Kidney epithelial cell (primary cell): ENCODE measurements around the gene OR5B12. TPM values are rescaled to one million over a fixed set of nuclear protein-coding genes. Genes with fewer than 3 reads are reported as not detected.

ENCODE experiments used
- DNase-seq: peaks from one replicate; pipeline ENCODE4 v3.0.0-alpha.2; 2010; ENCODE audit warnings: low read depth
- H3K27me3 ChIP-seq: 2 replicates; pipeline ENCODE4 v1.6.0; 2011; ENCODE audit warnings: low read length; ENCODE audit not compliant: control insufficient read depth, insufficient read depth
- H3K36me3 ChIP-seq: 2 replicates; pipeline ENCODE4 v1.5.1; 2011; ENCODE audit warnings: low read length; ENCODE audit not compliant: control insufficient read depth, insufficient read depth
- H3K4me3 ChIP-seq: 2 replicates; pipeline ENCODE4 v1.5.1; 2011; ENCODE audit warnings: low read depth, mild to moderate bottlenecking, control low read depth, low read length
- total RNA-seq: library from RNA; depleted of rRNA; stranded (reverse); fragments of >200 nt; gene quantifications from 2 replicates; pipeline ENCODE4 v1.2.3, GENCODE V29; 2015
- TF ChIP-seq, protein P1 (sequence below): IDR thresholded peaks from 2 replicates; pipeline ENCODE4 v1.5.1; 2011; ENCODE audit warnings: mild to moderate bottlenecking, moderate library complexity, low read length, control low read depth, inconsistent platforms; ENCODE audit not compliant: insufficient read depth, poor library complexity, severe bottlenecking

The OR5B12 gene
- total RNA-seq, 1 donor from 2014 or later: not detected

DNA sequence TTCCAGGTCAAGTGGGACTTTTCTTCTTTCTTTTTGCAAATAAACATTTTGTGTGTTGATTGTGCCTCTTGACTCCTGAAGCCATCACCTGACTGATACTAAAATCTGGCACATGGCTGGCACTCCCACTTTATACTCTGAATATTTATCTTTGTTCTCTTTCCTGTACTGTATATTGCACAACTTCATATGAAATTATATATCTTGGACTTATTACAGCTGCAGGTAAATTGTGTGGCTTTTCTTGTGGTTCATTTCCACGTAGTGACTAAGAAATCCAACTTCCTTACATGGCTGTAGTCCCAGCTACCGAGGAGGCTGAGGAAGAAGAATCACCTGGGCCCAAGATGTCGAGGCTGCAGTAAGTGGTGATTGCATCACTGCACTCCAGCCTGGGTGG is 23.7 kb upstream of the OR5B12 start:
- DNase-seq: no peak
- no peaks in the 10 kb centered on the region for H3K36me3 ChIP-seq
- no peak overlapping the region for H3K4me3 ChIP-seq
- H3K27me3 ChIP-seq: no peaks in the 10 kb centered on the region
- TF ChIP-seq, protein P1, sequence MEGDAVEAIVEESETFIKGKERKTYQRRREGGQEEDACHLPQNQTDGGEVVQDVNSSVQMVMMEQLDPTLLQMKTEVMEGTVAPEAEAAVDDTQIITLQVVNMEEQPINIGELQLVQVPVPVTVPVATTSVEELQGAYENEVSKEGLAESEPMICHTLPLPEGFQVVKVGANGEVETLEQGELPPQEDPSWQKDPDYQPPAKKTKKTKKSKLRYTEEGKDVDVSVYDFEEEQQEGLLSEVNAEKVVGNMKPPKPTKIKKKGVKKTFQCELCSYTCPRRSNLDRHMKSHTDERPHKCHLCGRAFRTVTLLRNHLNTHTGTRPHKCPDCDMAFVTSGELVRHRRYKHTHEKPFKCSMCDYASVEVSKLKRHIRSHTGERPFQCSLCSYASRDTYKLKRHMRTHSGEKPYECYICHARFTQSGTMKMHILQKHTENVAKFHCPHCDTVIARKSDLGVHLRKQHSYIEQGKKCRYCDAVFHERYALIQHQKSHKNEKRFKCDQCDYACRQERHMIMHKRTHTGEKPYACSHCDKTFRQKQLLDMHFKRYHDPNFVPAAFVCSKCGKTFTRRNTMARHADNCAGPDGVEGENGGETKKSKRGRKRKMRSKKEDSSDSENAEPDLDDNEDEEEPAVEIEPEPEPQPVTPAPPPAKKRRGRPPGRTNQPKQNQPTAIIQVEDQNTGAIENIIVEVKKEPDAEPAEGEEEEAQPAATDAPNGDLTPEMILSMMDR: no peak

DNA sequence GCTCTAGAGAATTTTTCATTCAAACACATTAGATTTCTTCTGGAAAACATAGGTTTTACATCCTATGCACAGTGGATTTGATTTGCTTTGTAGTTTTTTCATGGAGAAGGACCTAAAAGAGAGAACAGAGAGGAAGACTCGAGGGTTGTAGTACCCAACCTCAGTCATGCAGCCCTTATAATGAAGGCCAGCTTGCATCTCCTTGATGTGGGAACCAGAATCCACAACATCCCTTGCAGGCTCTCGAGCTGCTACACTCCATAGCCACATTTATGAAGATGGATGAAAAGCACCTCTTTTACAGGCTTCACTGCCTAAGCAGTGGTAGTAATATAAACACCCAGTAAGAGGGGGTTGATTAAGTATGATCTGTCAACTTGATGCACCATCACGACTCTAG is 9.5 kb upstream of the OR5B12 start:
- H3K27me3 ChIP-seq: no peaks in the 10 kb centered on the region
- TF ChIP-seq, protein P1: no peak
- H3K36me3 ChIP-seq: no peaks in the 10 kb centered on the region
- no peak for DNase-seq
- no peak overlapping the region for H3K4me3 ChIP-seq

DNA sequence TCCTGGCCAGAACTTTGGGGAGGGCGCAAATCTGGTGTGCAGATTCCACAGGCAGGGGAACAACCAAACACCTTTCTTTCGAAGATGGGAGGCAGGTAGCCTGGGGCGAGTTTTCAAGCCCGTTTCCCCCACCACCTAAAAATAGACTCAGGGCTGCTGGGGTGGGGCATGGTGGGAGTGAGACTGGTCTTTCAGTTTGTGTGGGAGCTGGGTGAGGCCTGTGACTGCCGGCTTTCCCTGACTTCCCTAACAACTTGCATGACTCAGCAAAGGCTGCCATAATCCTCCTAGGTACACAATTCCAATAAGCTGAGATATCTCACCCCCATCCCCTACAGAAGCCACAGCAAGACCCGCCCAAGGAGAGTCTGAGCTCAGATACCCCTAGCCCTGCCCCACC is 4.3 kb upstream of the OR5B12 start:
- no peak overlapping the region for H3K4me3 ChIP-seq
- H3K27me3 ChIP-seq: no peaks in the 10 kb centered on the region
- TF ChIP-seq, protein P1: no peak
- DNase-seq: no peak
- H3K36me3 ChIP-seq: no peaks in the 10 kb centered on the region

DNA sequence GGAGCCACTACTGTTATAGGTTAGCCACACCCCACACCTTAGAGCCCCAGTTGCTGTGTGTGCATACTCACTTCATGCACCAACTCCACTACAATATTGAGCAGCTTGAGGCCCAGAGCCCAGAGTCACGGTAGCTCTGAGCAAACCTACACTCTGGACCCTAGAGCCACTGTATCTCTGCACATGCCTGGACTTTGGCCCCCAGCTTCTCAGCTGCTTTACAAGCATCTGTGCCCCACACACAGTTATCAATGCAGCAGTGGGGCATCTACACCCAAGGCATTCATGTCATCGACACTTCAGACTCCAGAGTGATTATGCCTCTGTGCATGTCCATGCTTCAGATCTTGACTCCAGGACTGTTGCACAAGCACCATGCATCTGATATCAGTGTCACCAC is 2.3 kb upstream of the OR5B12 start:
- no peak for DNase-seq
- H3K36me3 ChIP-seq: no peaks in the 10 kb centered on the region

DNA sequence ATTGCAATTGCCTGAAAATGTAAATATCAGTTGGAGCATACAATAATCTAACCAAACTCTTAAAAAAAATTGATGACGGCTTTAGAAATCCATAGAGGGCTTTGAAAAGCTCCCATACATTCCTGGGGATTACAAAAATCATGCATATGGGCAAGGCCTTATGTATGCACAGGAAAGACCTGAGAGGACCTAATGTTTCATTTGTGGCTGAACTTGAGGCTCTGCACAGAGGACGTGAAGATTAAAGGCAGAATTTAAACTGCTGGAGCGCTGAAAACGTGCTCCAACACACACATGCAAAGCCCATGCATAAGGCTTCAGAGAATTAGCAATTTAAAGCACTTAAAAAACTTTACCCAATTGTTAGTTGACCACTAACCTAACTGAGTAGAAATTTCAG is 3.5 kb downstream of the OR5B12 start:
- Histone ChIP-seq H3K4me3 (no peak overlapping the region), H3K36me3 (no peaks in the 10 kb centered on the region), H3K27me3 (no peaks in the 10 kb centered on the region)
- DNase-seq: no peak
- TF ChIP-seq, protein P1: no peak

More for the DNA sequence above, 2.3 kb upstream of the OR5B12 start:
- TF ChIP-seq, protein P1: no peak
- H3K4me3 ChIP-seq: no peak overlapping the region
- no peaks in the 10 kb centered on the region for H3K27me3 ChIP-seq

DNA sequence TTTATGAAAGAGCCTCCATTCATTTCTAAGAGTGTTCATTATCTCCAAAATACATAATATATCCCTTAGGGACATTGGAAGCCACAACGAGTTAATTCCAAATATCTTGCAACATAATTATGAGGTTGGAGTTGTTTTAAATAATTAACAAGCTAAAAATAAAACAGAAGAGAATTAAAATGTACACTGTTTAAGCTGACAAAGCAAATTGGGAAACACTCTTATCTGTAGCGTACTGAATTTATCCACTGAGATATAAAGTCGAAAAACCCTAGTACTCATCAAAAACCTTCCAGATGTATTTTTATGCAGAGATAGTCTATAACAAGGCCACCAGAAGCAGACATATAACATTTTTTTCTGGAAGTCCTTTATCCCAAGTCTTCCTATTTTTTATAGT is 7.8 kb downstream of the OR5B12 start:
- no peak for DNase-seq
- no peaks in the 10 kb centered on the region for H3K36me3 ChIP-seq
- H3K4me3 ChIP-seq: no peak overlapping the region
- TF ChIP-seq, protein P1: no peak
- no peaks in the 10 kb centered on the region for H3K27me3 ChIP-seq
